Measurements from ENCODE around the gene KIAA1586.

GRCh38 chr6:57021086-57021720 is 25.3 kb upstream of the KIAA1586 start:
- TF ChIP-seq CTCF (IDR thresholded peaks at IDR 0.05) (peak; percentile 77), ZFX (IDR thresholded peaks at IDR 0.05; ENCODE audit: borderline replicate concordance) (no peak)
